Measurements from ENCODE around the gene PLN. TPM values are rescaled to one million over a fixed set of nuclear protein-coding genes. Genes with fewer than 3 reads are reported as not detected.

The PLN gene
- total RNA-seq, 2 donors from 2014 or later, result 382 to 468 TPM

DNA sequence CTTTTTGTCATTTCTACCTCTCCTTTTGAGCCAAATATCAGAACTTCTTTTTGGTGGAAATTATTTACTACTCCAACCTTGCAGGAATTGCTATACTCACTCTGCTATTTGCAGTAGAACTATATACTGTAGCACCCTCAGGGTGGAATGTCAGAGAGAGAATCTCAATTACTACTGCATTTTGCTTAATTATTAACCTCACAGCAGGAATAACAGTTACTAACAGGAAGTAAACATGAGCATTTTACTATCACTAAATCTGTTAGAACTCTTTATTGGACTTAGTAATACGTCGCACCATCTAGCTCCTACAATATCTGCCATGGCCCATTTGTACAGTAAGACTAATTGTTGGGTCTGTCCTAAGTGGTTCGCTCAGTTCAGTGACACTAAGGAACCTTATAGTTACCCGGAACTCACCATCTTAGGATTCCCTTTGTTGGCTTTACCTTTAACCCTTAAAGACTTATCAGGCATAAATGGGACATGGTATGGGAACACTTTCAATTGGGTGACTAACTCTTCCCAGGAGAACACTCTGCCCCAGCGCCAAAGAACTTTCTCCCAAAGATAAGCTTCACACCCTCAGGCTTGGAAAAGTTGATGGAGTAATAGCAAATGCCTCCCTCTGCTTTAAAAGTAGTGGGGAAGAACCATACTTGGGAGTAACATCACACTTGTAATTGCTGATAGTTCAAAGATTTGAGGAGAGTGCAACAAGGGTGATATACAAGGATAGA, 38.8 kb downstream of the PLN start:
- Histone ChIP-seq H3K27ac (no peak overlapping the region), H3K4me1 (ENCODE audit: control insufficient read depth in 1 of 2, low read depth in 2 of 2) (peaks cover 0 to 14% of the 10 kb centered on the region in 2 donors), H3K9me3 (no peaks in the 10 kb centered on the region), H3K27me3 (replicated peaks; ENCODE audit: insufficient read depth) (no peaks in the 10 kb centered on the region), H3K4me3 (no peak overlapping the region), H3K36me3 (no peaks in the 10 kb centered on the region)
- ATAC-seq (ENCODE audit: insufficient number of reproducible peaks, low FRiP score, low read depth) (no peak), DNase-seq (ENCODE audit: low spot score) (no peak)
- TF ChIP-seq CTCF (IDR thresholded peaks at IDR 0.05), result no peak

DNA sequence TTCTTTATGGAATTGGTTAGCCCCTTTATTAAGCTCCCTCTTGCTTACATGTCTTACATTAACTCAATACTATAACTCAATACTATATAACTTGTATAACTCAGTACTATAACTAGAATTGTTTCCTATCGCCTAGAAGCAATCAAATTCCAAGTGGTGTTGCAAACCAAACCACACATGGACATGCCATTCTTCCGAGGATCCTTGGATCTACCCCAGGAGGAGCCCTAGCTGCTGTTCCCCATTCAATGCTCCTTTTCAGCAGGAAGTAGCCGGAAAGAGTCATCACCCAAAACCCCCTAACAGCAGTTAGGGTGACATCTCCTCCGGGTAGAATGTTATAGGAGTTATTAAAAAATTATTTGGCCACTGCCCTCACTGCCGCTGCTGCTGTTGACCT, 40.5 kb downstream of the PLN start:
- Histone ChIP-seq H3K27ac (no peak overlapping the region), H3K4me3 (no peak overlapping the region), H3K27me3 (replicated peaks; ENCODE audit: insufficient read depth) (no peaks in the 10 kb centered on the region), H3K4me1 (ENCODE audit: control insufficient read depth in 1 of 2, low read depth in 2 of 2) (peaks cover 0 to 12% of the 10 kb centered on the region in 2 donors), H3K36me3 (no peaks in the 10 kb centered on the region), H3K9me3 (no peaks in the 10 kb centered on the region)
- TF ChIP-seq CTCF (IDR thresholded peaks at IDR 0.05), result no peak
- DNase-seq (ENCODE audit: low spot score) (no peak), ATAC-seq (ENCODE audit: insufficient number of reproducible peaks, low FRiP score, low read depth) (no peak)

GRCh38 chr6:118589186-118589585, 41.1 kb downstream of the PLN start:
- Histone ChIP-seq H3K9me3 (no peaks in the 10 kb centered on the region), H3K27me3 (replicated peaks; ENCODE audit: insufficient read depth) (no peaks in the 10 kb centered on the region), H3K36me3 (no peaks in the 10 kb centered on the region), H3K4me3 (no peak overlapping the region), H3K4me1 (ENCODE audit: control insufficient read depth in 1 of 2, low read depth in 2 of 2) (peaks cover 0 to 12% of the 10 kb centered on the region in 2 donors), H3K27ac (no peak overlapping the region)
- ATAC-seq (ENCODE audit: insufficient number of reproducible peaks, low FRiP score, low read depth) (no peak), DNase-seq (ENCODE audit: low spot score) (no peak)
- TF ChIP-seq CTCF (IDR thresholded peaks at IDR 0.05), result no peak

DNA sequence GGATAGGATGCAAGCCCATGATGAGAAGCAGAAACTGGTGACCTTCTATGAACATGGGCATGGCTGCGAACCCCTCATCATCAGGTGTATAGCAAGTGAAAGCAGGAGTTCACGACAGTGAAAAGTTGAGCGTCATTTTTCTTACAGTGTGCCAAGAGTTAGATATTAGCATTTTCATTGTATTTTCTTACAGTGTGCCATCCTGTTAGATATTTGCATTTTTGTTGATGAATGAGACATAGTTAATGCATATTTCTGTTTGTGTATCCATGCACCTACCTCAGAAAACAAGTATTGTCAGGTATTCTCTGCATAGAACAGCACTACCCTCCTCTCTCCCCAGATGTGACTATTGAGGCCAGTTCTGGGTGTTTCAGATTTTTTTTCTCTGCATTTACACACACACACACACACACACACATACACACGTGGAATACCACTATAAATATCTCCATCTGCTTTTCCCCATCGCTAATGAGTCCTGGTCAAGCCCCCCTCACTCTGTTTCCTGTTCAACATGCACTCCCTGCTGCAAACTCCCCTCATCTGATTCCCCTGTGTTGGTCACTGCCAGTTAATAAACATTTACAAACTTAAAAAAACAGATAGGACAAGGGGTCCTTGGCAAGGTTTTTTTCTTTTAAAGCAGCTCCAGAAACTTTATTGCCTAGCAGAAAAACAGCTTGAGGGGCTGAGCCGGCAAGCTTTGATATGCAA, 41.7 kb downstream of the PLN start:
- TF ChIP-seq CTCF (IDR thresholded peaks at IDR 0.05), result no peak
- H3K4me1 ChIP-seq (ENCODE audit: control insufficient read depth in 1 of 2, low read depth in 2 of 2), result peaks cover 0 to 12% of the 10 kb centered on the region in 2 donors

GRCh38 chr6:118591897-118592296, 43.8 kb downstream of the PLN start:
- Histone ChIP-seq H3K27me3 (replicated peaks; ENCODE audit: insufficient read depth) (no peaks in the 10 kb centered on the region), H3K4me1 (ENCODE audit: control insufficient read depth in 1 of 2, low read depth in 2 of 2) (peaks cover 0 to 12% of the 10 kb centered on the region in 2 donors), H3K27ac (no peak overlapping the region), H3K9me3 (no peaks in the 10 kb centered on the region), H3K36me3 (no peaks in the 10 kb centered on the region), H3K4me3 (no peak overlapping the region)
- no peak for DNase-seq (ENCODE audit: low spot score)
- TF ChIP-seq CTCF (IDR thresholded peaks at IDR 0.05), result no peak
- no peak for ATAC-seq (ENCODE audit: insufficient number of reproducible peaks, low FRiP score, low read depth)

More for the DNA sequence above, 41.7 kb downstream of the PLN start:
- no peak for DNase-seq (ENCODE audit: low spot score)
- Histone ChIP-seq H3K36me3 (no peaks in the 10 kb centered on the region), H3K27ac (no peak overlapping the region), H3K4me3 (no peak overlapping the region), H3K9me3 (no peaks in the 10 kb centered on the region), H3K27me3 (replicated peaks; ENCODE audit: insufficient read depth) (no peaks in the 10 kb centered on the region)
- ATAC-seq (ENCODE audit: insufficient number of reproducible peaks, low FRiP score, low read depth), result no peak

Measured in thoracic aorta (tissue), 2 donors.